PC-9 (cell line): ENCODE results near the gene ISM1.

Experiments
- EZH2 ChIP-seq: fragments of 200-600 bp; sonication (generic); IDR thresholded peaks from 2 replicates; pipeline ENCODE4 v1.8.0; 2017; ENCODE audit warnings: antibody characterized with exemption, low read depth
- TF ChIP-seq, protein P1 (sequence below): fragments of 200-600 bp; sonication (generic); conservative IDR thresholded peaks from 2 replicates; pipeline ENCODE4 v1.6.1; 2017; ENCODE audit warnings: mixed run types, antibody characterized with exemption, mild to moderate bottlenecking, moderate library complexity

DNA sequence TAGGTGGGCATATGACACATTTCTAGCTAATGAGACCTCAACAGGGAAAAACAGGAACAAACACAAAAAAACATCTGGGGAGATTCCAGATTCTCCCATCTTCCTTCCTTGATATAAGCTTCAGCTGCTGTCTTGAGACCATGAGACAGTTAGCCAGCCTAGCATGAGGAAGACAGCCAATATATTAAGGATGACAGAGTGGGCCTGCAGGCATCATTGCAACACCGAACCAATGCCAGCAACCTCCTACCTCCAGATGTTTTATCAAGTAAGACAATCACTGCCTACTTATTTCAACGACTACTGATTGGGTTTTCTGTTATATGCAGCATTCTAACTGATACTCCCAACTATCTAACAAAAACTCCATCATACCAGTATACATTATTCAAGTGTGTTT is 119.0 kb downstream of the ISM1 start:
- TF ChIP-seq, protein P1, sequence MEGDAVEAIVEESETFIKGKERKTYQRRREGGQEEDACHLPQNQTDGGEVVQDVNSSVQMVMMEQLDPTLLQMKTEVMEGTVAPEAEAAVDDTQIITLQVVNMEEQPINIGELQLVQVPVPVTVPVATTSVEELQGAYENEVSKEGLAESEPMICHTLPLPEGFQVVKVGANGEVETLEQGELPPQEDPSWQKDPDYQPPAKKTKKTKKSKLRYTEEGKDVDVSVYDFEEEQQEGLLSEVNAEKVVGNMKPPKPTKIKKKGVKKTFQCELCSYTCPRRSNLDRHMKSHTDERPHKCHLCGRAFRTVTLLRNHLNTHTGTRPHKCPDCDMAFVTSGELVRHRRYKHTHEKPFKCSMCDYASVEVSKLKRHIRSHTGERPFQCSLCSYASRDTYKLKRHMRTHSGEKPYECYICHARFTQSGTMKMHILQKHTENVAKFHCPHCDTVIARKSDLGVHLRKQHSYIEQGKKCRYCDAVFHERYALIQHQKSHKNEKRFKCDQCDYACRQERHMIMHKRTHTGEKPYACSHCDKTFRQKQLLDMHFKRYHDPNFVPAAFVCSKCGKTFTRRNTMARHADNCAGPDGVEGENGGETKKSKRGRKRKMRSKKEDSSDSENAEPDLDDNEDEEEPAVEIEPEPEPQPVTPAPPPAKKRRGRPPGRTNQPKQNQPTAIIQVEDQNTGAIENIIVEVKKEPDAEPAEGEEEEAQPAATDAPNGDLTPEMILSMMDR, result no peak
- TF ChIP-seq EZH2, result no peak
